K562 (cell line): ENCODE data around the gene KCNH2. TPM values are rescaled to one million over a fixed set of nuclear protein-coding genes. Genes with fewer than 3 reads are reported as not detected.
A peak's percentile ranks its signal among the peaks of the same experiment; 100 is the strongest.

Experiments
- FIP1L1 ChIP-seq: fragments of 200-400 bp; formaldehyde crosslinking; IDR thresholded peaks from 2 replicates; pipeline ENCODE4 v1.6.1; 2018; ENCODE audit warnings: mild to moderate bottlenecking, low read depth, low read length; ENCODE audit not compliant: poor library complexity, severe bottlenecking
- HIVEP1 ChIP-seq: fragments of 250-450 bp; sonication (Bioruptor Pico); IDR thresholded peaks from 2 replicates; pipeline ENCODE4 v1.4.0; 2020; ENCODE audit warnings: mild to moderate bottlenecking
- KAT7 ChIP-seq: sonication (generic); formaldehyde crosslinking; IDR thresholded peaks from 2 replicates; pipeline ENCODE4 v1.8.0; 2022; ENCODE audit warnings: missing genetic modification reagents, mild to moderate bottlenecking, borderline replicate concordance
- PCBP2 ChIP-seq: fragments of 200-400 bp; formaldehyde crosslinking; IDR thresholded peaks from 2 replicates; pipeline ENCODE4 v1.6.1; 2018; ENCODE audit warnings: low read length, low read depth, mild to moderate bottlenecking, moderate library complexity; ENCODE audit not compliant: poor library complexity, severe bottlenecking
- PTTG1 ChIP-seq: fragments of 450-650 bp; IDR thresholded peaks from 2 replicates; pipeline ENCODE4 v1.6.1; 2016; ENCODE audit warnings: low read depth, mild to moderate bottlenecking, missing genetic modification characterization, missing compliant biosample characterization
- RFX1 ChIP-seq: fragments of 450-650 bp; IDR thresholded peaks from 2 replicates; pipeline ENCODE4 v1.6.1; 2016; ENCODE audit warnings: mild to moderate bottlenecking, moderate library complexity
- SMARCA5 ChIP-seq: fragments of 450-650 bp; IDR thresholded peaks from 2 replicates; pipeline ENCODE4 v1.6.1; 2016
- ZNF124 ChIP-seq: sonication (generic); formaldehyde crosslinking; IDR thresholded peaks from 2 replicates; pipeline ENCODE4 v1.8.1; 2022; ENCODE audit warnings: missing genetic modification reagents
- ZNF589 ChIP-seq: fragments of 200-800 bp; sonication (Bioruptor generic); IDR thresholded peaks from 2 replicates; pipeline ENCODE4 v1.6.1; 2016; ENCODE audit warnings: low read depth, missing genetic modification characterization, missing compliant biosample characterization
- polyA plus RNA-seq, 8 experiments: library from polyadenylated mRNA; depleted of rRNA in 4 of 8; stranded (reverse) in 5 of 8; unstranded in 3 of 8; fragments of >200 nt; fragmentation: Nextera tagmentation in 2 of 8; fragmentation: Illumina TruSeq in 1 of 8; extraction: Ambion mirVana in 2 of 8; extraction: Trizol in 1 of 8; gene quantifications; 2 replicates each; pipeline versions ENCODE4 v1.2.1 to v1.2.3, GENCODE V29; 2011 to 2014; ENCODE audit warnings: inconsistent platforms in 1 of 8, missing spikeins in 1 of 8
- total RNA-seq, 7 experiments: library from RNA; depleted of rRNA in 6 of 7; stranded (reverse); fragments of >200 nt in 6 of 7; fragmentation: Illumina TruSeq in 2 of 7; extraction: Trizol in 2 of 7; gene quantifications; 2 replicates each; pipeline versions ENCODE4 v1.2.1 to v1.2.3, GENCODE V29; 2011 to 2021; ENCODE audit warnings: low replicate concordance in 1 of 7
- TF ChIP-seq, protein P1 (sequence below): fragments of 450-650 bp; IDR thresholded peaks from 2 replicates; pipeline ENCODE4 v1.6.1; 2016; ENCODE audit warnings: borderline replicate concordance
- TF ChIP-seq, protein P2 (sequence below): fragments of 450-650 bp; IDR thresholded peaks from 2 replicates; pipeline ENCODE4 v1.6.1; 2014; ENCODE audit warnings: low read depth, mild to moderate bottlenecking, moderate library complexity, borderline replicate concordance
- TF ChIP-seq, protein P3 (sequence below): fragments of 250-450 bp; sonication (Bioruptor Pico); IDR thresholded peaks from 2 replicates; pipeline ENCODE4 v1.8.0; 2021; ENCODE audit warnings: mild to moderate bottlenecking, moderate library complexity
- TF ChIP-seq, protein P4 (sequence below), 2 experiments: fragments of 450-650 bp; IDR thresholded peaks; 2 replicates each; pipeline ENCODE4 v1.6.1; 2016; ENCODE audit warnings: mild to moderate bottlenecking in 2 of 2, borderline replicate concordance in 1 of 2, low read depth in 1 of 2, moderate library complexity in 1 of 2

The KCNH2 gene
- total and polyA plus RNA-seq, 9 of the 15 experiments (the other 6 are each of a cell fraction or from before 2014, with no cell fraction given): 18.1 to 368 (median 218) TPM

DNA sequence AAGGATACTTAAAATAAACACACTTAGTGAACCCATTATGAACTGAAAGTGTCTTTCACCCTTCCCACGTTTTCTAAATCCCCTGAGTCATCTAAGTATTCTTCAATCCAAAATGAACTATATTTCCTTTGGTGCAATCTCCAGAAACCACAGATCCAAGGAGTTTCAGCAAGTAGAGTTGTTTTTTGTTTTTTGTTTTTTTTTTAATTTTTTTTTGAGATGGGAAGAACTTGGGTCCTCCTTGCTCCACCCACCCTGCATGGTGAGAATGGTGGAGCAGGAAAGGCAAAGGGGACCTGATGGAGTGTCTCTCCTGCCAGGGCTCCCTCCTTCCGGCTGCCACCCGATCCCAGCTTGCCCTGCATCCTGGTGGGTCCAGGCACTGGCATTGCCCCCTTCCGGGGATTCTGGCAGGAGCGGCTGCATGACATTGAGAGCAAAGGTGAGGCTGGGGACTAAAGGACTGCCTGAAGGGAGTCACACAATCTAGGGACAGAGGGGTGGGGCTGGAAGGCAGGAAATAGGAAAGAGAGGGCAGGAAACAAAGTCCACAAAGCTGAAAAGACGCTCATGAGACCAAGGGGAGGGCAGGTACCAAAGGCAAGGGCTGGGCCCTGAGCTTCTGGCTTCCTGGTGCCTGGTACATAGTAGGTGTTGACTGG lies 34.0 kb upstream of the KCNH2 start (continued):
- TF ChIP-seq, protein P1, sequence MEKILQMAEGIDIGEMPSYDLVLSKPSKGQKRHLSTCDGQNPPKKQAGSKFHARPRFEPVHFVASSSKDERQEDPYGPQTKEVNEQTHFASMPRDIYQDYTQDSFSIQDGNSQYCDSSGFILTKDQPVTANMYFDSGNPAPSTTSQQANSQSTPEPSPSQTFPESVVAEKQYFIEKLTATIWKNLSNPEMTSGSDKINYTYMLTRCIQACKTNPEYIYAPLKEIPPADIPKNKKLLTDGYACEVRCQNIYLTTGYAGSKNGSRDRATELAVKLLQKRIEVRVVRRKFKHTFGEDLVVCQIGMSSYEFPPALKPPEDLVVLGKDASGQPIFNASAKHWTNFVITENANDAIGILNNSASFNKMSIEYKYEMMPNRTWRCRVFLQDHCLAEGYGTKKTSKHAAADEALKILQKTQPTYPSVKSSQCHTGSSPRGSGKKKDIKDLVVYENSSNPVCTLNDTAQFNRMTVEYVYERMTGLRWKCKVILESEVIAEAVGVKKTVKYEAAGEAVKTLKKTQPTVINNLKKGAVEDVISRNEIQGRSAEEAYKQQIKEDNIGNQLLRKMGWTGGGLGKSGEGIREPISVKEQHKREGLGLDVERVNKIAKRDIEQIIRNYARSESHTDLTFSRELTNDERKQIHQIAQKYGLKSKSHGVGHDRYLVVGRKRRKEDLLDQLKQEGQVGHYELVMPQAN: peak; percentile 50; the same call in 1 of the 2 replicates
- TF ChIP-seq, protein P2, sequence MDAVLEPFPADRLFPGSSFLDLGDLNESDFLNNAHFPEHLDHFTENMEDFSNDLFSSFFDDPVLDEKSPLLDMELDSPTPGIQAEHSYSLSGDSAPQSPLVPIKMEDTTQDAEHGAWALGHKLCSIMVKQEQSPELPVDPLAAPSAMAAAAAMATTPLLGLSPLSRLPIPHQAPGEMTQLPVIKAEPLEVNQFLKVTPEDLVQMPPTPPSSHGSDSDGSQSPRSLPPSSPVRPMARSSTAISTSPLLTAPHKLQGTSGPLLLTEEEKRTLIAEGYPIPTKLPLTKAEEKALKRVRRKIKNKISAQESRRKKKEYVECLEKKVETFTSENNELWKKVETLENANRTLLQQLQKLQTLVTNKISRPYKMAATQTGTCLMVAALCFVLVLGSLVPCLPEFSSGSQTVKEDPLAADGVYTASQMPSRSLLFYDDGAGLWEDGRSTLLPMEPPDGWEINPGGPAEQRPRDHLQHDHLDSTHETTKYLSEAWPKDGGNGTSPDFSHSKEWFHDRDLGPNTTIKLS: no peak
- TF ChIP-seq SMARCA5: peak; percentile 14; the same call in 1 of the 2 replicates
- no peak for TF ChIP-seq ZNF589 (CRISPR knock-in tag)
- no peak for TF ChIP-seq PCBP2
- no peak for TF ChIP-seq RFX1
- no peak for TF ChIP-seq FIP1L1
- TF ChIP-seq, protein P3, sequence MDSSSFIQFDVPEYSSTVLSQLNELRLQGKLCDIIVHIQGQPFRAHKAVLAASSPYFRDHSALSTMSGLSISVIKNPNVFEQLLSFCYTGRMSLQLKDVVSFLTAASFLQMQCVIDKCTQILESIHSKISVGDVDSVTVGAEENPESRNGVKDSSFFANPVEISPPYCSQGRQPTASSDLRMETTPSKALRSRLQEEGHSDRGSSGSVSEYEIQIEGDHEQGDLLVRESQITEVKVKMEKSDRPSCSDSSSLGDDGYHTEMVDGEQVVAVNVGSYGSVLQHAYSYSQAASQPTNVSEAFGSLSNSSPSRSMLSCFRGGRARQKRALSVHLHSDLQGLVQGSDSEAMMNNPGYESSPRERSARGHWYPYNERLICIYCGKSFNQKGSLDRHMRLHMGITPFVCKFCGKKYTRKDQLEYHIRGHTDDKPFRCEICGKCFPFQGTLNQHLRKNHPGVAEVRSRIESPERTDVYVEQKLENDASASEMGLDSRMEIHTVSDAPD: no peak
- no peak for TF ChIP-seq ZNF124 (CRISPR knock-in tag)
- TF ChIP-seq PTTG1 (tag): no peak
- TF ChIP-seq HIVEP1 (CRISPR knock-in tag): no peak
- TF ChIP-seq, protein P4, sequence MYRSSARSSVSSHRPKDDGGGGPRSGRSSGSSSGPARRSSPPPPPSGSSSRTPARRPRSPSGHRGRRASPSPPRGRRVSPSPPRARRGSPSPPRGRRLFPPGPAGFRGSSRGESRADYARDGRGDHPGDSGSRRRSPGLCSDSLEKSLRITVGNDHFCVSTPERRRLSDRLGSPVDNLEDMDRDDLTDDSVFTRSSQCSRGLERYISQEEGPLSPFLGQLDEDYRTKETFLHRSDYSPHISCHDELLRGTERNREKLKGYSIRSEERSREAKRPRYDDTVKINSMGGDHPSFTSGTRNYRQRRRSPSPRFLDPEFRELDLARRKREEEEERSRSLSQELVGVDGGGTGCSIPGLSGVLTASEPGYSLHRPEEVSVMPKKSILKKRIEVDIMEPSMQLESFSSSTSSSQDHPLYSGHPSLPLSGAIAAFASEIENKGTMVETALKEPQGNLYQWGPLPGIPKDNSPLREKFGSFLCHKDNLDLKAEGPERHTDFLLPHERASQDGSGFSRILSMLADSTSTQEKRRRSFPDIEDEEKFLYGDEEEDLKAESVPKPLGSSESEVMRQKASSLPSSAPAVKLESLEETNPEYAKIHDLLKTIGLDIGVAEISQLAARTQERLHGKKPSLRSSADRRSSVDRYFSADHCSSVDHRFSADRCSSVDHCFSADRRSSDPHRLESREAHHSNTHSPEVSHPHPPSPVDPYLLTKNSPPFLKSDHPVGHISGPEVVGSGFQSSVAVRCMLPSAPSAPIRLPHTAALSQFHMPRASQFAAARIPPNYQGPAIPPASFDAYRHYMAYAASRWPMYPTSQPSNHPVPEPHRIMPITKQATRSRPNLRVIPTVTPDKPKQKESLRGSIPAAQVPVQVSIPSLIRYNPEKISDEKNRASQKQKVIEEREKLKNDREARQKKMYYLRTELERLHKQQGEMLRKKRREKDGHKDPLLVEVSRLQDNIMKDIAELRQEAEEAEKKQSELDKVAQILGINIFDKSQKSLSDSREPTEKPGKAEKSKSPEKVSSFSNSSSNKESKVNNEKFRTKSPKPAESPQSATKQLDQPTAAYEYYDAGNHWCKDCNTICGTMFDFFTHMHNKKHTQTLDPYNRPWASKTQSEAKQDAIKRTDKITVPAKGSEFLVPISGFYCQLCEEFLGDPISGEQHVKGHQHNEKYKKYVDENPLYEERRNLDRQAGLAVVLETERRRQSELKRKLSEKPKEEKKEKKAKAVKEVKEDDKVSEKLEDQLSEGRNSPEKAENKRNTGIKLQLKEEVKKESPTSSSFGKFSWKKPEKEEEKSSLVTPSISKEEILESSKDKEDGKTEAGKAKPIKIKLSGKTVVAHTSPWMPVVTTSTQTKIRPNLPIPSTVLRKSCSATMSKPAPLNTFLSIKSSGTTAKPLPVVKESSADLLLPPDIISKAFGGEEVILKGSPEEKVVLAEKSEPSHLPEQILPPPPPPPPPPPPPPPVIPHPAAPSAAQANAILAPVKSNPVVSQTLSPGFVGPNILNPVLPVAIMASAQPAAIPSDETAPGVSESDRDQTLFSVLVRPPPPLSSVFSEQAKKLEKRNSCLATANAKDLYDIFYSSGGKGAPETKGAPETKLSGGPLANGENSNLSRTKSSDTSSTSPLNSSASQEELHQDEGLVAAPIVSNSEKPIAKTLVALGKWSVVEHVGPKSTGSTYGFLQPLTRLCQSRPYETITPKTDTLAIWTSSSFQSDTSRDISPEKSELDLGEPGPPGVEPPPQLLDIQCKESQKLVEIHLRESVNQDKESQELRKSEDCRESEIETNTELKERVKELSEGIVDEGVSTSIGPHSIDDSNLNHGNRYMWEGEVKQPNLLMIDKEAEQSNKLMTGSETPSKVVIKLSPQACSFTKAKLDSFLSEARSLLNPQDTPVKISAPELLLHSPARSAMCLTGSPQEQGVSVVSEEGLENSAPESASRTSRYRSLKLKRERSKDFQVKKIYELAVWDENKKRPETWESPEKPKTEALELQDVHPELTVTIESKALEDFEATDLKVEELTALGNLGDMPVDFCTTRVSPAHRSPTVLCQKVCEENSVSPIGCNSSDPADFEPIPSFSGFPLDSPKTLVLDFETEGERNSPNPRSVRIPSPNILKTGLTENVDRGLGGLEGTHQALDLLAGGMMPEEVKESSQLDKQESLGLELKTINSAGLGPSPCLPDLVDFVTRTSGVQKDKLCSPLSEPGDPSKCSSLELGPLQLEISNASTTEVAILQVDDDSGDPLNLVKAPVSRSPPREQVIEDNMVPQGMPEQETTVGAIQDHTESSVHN (IDR thresholded peaks at IDR 0.05; ENCODE audit: borderline replicate concordance in 1 of 2, low read depth in 1 of 2): no peak
- TF ChIP-seq KAT7: 0 out of 2 replicates have a peak, but pooled peaks have one; percentile 24
